Measurements from ENCODE around the gene PRKN. TPM values are rescaled to one million over a fixed set of nuclear protein-coding genes. Genes with fewer than 3 reads are reported as not detected.
"Not testable (repeated sequence)": the region's sequence is repeated elsewhere in the genome, so short reads cannot be mapped to it uniquely, and the experiment has no call there.

The PRKN gene
- polyA plus RNA-seq, 3 donors = 0.41 to 16.8 (median 2.1) TPM

DNA sequence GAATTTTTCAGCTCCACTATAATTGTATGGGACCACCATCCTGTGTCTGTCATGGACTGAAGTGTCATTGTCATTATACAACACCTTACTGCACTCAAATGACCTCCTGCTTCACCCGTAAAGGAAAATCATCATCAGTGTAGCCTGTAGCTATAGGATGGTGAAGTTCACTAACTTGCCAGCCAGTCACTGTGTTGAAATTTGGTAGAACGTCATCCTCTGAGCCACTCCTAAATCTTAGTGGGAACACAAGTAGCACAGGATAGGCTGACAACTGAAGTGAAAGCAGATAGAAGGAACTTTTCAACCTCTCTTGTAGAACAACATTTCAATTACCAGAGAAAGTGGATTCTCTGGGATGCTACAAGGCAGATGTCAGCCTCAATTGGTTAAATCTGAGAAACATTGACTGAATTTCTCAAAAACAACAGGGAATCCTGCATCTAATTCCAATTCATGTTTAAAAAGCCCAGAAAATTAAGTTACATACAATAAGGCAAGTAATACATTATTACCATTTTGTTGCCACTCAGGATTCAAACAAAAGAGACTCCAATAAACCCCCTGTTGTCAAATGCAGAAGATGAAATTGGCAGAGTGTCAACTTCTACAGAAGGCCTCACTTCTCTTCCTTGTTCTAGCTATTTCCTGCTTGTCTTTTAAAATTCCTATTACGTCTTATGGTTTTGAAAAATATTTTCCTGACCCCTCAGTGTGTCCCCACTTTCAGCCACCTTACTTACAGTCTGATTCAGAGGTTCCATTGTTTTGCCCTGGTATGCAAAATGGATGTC is 805.8 kb downstream of the PRKN start:
- WGBS, 3 donors = 57% methylated on average over 3 of the region's 3 CpGs
- no peak overlapping the region for H3K27ac ChIP-seq (ENCODE audit: low read depth, low read length)

DNA sequence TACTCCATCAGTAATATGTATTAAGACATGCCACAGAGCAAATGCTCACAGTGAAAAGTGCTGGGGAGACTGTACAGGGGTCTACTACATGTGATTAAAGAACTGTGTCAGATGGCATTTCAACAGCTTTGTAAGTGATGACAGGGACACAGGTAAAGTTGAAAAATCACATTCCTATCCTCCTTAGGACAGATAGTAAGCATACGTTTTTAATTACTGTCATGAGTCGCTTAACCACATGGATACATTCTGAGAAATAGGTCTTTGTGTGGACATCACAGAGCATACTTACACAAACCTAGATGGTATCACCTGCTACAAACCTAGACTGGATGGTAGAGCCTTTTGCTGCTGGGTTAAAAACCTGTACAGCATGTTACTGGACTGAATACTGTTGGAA is 807.9 kb downstream of the PRKN start:
- no peak overlapping the region for H3K27ac ChIP-seq (ENCODE audit: low read depth, low read length)
- WGBS, 3 donors = 63 to 68% (median 64%) methylated on average over 2 of the region's 2 CpGs

DNA sequence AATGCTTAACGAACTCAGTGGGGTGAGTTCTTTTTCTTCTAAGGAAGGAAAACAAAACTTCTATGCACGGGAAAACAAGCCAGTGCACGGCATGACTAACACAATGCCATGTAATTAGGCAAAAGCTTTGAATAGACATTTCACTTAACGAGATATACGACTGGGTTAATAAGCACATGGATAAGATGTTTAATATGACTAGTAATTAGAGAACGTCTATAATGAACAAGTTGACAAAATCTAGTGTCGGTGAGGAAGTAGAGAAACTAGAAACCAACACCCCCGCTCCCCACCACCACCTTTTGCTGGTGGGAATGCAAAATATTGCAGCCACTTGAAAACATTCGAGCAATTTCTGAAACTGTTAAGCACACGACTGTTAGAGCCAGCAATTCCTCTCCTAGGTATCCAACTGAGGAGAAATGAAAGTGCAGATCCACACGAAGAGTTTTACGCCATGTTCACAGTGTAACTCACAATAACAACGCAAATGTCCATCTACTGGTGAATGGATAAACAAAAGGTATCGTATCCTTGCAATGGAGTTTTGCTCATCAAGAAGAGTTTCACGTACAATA is 808.8 kb downstream of the PRKN start:
- H3K27ac ChIP-seq (ENCODE audit: low read depth, low read length) = no peak overlapping the region

DNA sequence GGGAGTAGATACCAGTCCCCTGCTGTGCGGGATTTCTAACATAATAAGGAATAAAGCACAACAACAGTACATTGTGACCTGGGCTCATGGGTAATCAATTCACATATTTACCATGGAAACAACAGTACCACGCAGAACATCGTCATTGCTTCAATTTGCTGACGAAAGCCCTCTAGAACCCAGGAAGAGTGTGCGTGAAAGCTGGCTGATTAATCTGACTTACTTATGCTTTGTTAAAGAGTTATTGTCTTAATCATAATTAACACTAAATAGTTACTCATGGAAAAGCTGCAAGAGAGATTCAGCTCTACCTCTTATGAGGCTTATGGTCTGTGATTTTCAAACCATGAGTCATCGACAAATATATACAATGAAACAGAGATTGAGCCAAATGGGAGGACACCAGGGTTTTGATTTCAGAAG is 809.4 kb downstream of the PRKN start:
- 86 to 93% (median 86%) methylated on average over 6 of the region's 6 CpGs for WGBS, 3 donors
- no peak overlapping the region for H3K27ac ChIP-seq (ENCODE audit: low read depth, low read length)

More for the DNA sequence above, 808.8 kb downstream of the PRKN start:
- WGBS, 3 donors = 89 to 92% (median 89%) methylated on average over 15 of the region's 15 CpGs

DNA sequence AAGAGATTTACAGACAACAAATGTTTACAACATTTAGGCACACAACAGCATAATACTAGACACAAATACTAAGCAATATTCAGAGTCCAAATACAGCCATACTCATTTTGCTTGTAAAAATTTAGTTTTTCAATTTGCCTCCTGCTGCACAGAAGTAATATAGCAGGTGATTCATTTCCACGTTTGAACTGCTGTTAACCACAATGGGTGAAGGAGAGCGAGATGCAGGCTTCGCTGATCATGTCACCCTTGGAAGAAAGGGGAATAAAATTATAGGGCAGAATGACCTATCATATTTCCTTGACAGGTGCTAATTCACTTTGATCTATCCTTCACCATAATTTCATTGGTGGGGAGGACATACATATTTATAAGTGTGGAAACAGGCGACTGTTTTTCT is 809.9 kb downstream of the PRKN start:
- 52 to 78% (median 63%) methylated on average over 4 of the region's 4 CpGs for WGBS, 3 donors
- no peak overlapping the region for H3K27ac ChIP-seq (ENCODE audit: low read depth, low read length)

DNA sequence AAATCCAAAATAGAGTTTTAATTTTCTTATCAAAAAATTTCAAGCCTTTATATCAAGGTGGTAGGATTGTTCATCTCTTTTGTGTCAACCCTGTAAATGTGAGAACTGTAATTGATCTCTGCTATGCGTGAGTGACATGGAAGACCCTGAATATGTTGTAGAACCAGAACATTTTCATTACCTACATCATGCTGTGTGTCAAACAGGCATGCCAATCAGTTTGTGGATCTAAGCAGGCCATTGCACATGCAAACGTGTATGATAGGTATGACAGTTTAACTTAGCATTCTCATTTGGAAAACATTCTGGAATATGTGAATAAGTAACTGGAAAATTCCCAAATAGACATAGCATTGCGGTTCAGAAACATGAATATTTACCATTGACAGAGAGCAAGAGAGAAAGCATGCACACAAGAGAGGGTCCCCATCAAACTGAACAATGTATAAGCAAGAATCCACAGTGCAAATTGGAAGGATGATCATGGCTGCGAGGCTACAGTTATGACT is 812.1 kb downstream of the PRKN start:
- WGBS, 3 donors = 86 to 90% (median 87%) methylated on average over 4 of the region's 4 CpGs
- H3K27ac ChIP-seq (ENCODE audit: low read depth, low read length) = no peak overlapping the region

DNA sequence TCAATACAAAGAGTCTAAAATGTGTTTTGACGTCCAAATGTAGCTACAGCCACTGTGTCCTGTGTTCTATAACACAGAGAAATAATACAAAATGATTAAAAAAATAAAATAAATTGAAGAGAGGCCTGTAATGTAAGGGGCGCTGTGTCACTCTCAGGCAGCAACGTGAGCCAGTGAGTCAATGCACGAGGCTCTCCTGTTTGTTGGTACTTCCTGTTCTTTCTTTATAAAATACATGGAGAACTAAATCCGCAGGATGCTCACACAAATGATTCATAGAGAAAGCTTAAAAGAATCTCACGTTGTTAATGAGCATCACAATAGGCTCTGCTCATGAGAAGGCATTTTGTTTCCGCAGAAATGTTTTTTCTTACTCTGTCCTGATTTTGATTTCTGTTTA is 818.7 kb downstream of the PRKN start:
- WGBS, 3 donors = 76 to 85% (median 78%) methylated on average over 7 of the region's 7 CpGs

DNA sequence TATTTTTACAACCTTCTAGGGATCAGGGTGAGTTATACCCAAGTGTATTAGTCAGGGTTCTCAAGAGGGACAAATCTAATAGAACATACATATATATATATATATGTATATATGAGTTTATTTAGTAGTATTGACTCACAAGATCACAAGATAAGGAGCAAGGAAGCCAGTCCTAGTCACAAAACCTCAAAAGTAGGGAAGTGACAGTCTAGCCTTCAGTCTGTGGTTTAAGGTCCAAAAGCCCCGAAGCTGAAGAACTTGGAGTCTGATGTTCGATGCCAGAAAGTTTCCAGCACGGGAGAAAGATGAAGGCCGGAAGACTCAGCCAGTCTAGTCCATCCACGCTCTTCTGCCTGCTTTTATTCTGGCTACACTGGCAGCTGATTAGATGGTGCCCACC is 821.0 kb downstream of the PRKN start:
- no peak overlapping the region for H3K27ac ChIP-seq (ENCODE audit: low read depth, low read length)
- 71 to 79% (median 73%) methylated on average over 5 of the region's 5 CpGs for WGBS, 3 donors

More for the DNA sequence above, 818.7 kb downstream of the PRKN start:
- no peak overlapping the region for H3K27ac ChIP-seq (ENCODE audit: low read depth, low read length)

DNA sequence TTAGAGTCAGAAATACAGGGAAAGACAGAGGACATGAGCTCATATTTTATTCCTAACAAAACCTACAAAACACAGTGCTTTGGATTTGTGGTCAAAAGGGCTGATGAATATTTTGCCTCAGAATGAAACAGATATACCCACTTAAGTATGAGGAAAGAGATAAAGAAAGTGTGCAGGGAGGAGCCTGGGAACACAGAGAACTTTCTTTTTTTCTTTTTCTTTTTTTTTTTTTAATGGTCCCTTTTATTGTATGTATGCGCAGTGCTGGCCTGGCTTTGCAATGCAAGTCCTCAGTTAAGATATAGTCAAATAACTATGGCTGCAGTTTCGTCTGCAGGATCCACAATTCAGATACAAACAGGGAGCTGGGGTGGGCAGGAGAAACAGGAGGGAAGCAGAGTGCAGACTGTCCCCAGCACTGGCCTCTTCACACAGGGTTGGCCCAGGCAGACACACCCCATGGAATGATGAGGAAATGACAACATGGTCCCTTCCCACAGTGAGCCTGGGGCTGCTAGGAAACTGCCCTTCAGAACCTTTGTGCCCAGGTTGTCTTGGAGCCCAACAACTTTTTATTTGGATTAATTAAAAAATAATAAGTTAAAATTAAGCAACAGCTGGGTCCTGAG is 823.9 kb downstream of the PRKN start:
- WGBS, 3 donors = 59 to 93% (median 61%) methylated on average over 2 of the region's 2 CpGs
- H3K27ac ChIP-seq (ENCODE audit: low read depth, low read length) = no peak overlapping the region

DNA sequence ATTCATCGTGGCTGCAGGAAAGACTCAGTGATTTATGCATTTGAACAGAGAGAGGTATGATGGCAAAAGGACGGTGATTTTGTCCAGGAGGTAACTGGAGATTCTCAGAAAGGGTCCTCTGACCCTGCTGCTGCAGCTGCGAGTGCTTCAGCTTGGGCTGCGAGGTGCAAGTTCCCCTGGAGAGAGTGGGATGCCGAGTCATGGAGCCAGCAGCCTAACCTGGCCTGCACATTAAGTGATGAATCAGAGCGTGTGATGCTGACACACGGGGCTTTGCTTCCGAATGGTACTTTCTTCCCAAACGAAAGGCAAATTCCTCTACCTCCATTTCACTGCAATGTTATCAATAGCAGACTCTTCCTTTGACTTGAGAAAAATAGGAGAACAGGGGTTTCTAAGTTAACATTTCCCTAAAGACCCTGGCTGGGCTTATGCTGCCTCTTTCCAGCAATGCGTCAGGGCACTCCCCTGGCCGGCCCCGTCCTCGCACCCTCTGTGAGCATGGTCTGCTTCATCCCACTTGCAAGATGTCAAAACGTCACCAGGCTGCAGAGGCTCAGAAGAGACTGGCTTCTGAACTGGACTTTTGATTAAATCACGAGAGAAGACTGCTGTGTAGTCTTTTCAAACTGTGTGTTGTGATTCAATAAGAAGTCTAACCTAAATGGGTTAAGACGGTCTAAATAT is 825.7 kb downstream of the PRKN start:
- WGBS, 3 donors = 58 to 76% (median 61%) methylated on average over 16 of the region's 16 CpGs
- no peak overlapping the region for H3K27ac ChIP-seq (ENCODE audit: low read depth, low read length)

DNA sequence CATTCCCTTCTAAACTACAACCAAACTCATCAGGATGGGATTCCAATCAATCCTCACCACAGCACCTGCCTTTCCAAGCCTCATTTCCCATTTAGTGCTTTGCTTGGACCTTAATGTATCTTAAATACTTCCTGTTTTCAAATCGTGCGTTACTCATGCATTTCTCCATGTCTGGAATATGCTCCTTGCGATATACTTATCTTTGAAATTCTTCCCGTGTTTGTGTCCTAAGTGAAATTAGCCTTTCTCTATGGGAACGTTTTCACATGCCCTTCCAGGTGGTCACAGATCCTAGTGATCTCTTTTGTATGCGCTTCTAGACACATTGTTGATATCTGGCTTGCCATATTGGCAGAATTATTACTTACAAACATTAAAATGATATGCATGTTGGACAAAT is 833.1 kb downstream of the PRKN start:
- WGBS, 3 donors = 37 to 65% (median 62%) methylated on average over 6 of the region's 6 CpGs
- H3K27ac ChIP-seq (ENCODE audit: low read depth, low read length) = no peak overlapping the region

DNA sequence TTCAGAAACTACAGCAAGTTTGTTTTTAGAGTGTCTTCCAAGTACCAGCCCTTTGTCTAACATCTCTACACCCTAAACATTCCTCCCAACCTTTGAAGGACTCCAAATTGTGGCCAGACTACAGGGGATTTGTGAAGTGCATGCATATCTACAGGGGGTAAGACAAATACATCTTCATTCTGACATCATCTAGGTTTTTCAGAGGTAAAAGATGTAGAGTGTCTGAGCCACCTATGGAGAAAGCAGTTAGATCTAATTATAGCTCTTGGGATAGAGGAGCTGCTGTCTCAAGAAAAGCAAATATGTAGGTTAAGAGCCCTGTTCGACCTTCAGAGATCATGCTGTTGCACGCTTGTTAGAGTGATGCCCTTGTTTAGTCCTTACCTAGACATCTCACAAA is 836.0 kb downstream of the PRKN start:
- 72 to 86% (median 85%) methylated on average over 2 of the region's 2 CpGs for WGBS, 3 donors
- H3K27ac ChIP-seq (ENCODE audit: low read depth, low read length) = no peak overlapping the region

DNA sequence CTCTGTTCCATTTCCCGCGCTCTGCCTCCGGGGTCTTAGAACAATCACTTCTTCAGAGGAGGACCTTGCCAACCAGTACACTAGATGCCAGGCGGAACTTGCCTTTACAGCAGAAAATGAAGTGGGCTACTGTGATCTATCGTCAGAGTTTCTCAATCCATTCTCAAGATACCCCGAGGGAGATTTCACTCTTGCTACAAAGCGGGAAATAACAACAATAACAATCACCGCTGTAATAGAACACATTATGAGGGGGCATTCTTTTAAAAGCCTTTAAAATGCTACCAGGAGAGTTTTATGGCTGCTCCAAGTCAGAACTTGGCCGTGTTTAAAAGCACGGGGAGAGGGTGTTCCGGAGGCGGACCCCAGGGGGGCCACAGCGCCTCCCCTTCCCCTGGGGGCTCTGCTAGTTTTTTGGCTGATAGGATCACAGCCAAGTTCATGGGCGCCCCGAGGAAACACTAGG is 836.7 kb downstream of the PRKN start:
- WGBS, 3 donors = 29 to 75% (median 35%) methylated on average over 15 of the region's 15 CpGs

DNA sequence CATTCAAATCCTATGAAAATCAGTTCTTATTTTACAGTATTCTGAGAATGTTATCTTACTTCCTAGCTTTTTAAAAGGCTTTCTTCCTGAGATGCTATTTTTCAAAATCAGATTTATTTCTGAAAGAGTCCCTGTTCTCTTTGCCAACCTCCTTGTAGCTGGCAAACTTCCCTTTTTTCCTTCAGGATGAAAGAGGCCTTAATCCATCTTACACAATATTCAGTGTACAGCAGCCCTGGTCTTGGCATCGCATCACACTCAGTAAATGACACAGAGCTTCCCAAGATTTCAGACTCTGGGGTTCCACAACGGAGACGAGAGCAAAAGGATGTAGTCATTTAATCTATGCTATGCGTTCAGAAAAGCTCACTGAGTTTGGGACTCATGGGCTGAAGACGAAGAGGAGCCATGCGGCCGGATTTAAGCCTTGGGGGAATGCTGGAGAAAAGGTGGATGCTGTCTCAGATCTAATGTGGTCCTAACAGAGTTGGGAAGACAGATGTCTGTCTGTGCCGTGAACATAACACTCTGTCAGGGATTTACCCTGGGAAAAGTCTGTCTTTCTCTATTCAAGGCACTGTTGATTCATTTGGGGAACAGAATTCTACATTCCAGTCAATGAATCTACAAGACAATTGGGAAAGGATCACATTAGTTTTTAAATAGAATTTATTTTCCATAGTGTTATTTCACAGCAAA is 837.3 kb downstream of the PRKN start:
- no peak overlapping the region for H3K27ac ChIP-seq (ENCODE audit: low read depth, low read length)
- WGBS, 3 donors = 47 to 69% (median 56%) methylated on average over 8 of the region's 8 CpGs

More for the DNA sequence above, 836.7 kb downstream of the PRKN start:
- H3K27ac ChIP-seq (ENCODE audit: low read depth, low read length) = no peak overlapping the region

DNA sequence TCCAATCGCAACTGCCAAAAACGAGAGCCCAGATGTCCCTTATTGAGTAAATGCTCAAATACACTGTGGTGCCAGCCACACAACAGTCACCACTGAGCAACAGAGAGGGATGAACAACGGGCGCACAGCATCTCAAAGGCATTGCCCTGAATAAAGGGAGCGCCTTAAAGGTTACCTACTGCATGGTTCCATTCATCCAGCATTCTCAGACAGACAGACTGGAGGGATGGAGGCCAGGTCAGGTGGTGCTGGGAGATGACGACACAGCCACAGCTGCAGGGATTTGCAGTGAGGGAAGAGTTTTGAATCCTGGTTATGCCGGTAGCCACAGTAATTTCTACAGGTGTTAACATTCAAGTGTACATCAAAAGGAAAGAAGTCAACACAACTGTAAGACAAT is 838.2 kb downstream of the PRKN start:
- H3K27ac ChIP-seq (ENCODE audit: low read depth, low read length) = no peak overlapping the region
- WGBS, 3 donors = 67 to 90% (median 87%) methylated on average over 7 of the region's 7 CpGs

DNA sequence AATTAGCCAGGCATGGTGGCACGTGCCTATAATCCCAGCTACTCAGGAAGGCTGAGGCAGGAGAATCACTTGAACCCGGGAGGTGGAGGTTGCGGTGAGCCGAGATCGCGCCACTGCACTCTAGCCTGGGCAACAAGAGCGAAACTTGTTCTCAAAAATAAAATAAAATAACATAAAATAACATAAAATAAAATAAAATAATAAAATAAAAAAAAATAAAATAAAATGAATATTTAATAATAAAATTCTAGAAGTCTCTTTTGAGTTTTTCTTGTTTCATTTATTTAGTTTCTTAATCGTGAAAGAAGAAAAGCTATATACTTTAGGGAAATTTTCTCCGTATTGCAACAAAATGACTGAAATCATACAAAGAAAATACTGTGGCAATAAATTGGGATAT is 841.0 kb downstream of the PRKN start:
- not testable (repeated sequence) for H3K27ac ChIP-seq (ENCODE audit: low read depth, low read length)
- 95 to 99% (median 97%) methylated on average over 9 of the region's 9 CpGs for WGBS, 3 donors

DNA sequence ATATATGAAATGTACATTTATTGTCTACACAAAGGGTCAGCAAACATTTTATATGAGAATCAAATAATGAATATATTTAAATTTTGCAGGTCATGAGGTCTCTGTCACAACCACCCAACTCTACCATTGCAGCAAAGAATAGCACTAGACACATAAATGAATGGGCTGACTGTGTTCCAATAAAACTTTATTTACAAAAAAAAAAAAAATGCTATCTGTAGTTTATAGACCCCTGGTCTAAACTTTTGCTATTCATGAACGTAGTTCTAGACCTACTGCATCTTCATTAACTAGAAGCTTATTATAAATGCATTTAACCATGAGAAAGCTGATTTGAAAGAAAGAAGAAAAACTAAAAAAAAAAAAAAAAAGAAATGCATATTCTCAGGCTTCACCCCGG is 842.8 kb downstream of the PRKN start:
- WGBS, 3 donors = 44 to 91% (median 69%) methylated on average over 2 of the region's 2 CpGs
- no peak overlapping the region for H3K27ac ChIP-seq (ENCODE audit: low read depth, low read length)

DNA sequence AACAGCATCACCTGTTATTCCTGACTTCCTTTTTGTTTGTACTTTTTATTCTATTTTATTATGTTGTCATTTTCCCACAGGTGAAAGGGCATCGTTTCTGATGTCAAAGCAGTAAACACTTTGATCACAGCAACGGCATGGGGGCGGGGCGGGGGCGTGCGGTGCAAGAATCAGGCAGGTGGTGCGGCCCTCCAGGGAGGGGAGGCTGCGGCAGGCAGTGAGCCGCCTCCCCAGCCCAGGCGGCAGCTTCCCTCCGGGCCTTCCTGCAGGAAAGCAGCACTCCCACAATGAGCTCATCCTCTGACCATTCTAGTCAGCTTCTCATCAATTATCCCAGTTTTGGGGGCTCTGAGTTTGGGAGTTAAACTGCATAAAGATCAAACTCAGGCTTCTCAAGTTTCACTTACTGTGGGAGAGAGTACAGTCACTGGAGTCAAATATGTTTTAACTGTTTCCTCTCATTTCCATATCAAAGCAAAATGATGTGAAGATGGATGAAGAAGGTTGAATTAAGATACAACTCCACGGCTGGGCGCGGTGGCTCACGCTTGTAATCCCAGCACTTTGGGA is 845.3 kb downstream of the PRKN start:
- 59 to 69% (median 61%) methylated on average over 15 of the region's 15 CpGs for WGBS, 3 donors
- H3K27ac ChIP-seq (ENCODE audit: low read depth, low read length) = no peak overlapping the region

Measured in adipose tissue (tissue), 3 donors.